GM12874 (cell line): ENCODE results near the gene KRT15.

Experiments
- CTCF ChIP-seq: IDR thresholded peaks from 2 replicates; pipeline ENCODE4 v1.5.1; 2011; ENCODE audit warnings: low read depth, mild to moderate bottlenecking, control low read depth, low read length, moderate library complexity; ENCODE audit not compliant: insufficient read depth

Gene KRT15

GRCh38 chr17:41556306-41556705 lies 37.6 kb upstream of the KRT15 start:
- no peak for TF ChIP-seq CTCF

- no peak for TF ChIP-seq CTCF
These were observed 36.6 kb upstream of the KRT15 start for GRCh38 chr17:41555105-41555887.

GRCh38 chr17:41553987-41554680 lies 35.4 kb upstream of the KRT15 start:
- no peak for TF ChIP-seq CTCF

- TF ChIP-seq CTCF = no peak
These were observed 34.5 kb upstream of the KRT15 start for GRCh38 chr17:41553176-41553575.

GRCh38 chr17:41552455-41552854 lies 33.8 kb upstream of the KRT15 start:
- TF ChIP-seq CTCF = no peak

- TF ChIP-seq CTCF = no peak
These were observed 32.7 kb upstream of the KRT15 start for GRCh38 chr17:41551365-41551764.

GRCh38 chr17:41549596-41550039 lies 30.9 kb upstream of the KRT15 start:
- TF ChIP-seq CTCF = no peak
